Chondrocyte (in vitro differentiated cells): Measurements from ENCODE around the gene JAM3. TPM values are rescaled to one million over a fixed set of nuclear protein-coding genes. Genes with fewer than 3 reads are reported as not detected.

Experiments used
- DNase-seq: peaks from one replicate; pipeline ENCODE4 v3.0.0; 2021; ENCODE audit warnings: mixed read lengths, low spot score
- H3K27ac Mint-ChIP-seq: one replicate; pipeline ENCODE4 v1.8.0; 2021; ENCODE audit warnings: mild to moderate bottlenecking, moderate library complexity, mixed read lengths; ENCODE audit not compliant: unreplicated experiment
- H3K27me3 Mint-ChIP-seq: 2 replicates; pipeline ENCODE4 v1.8.0; 2021; ENCODE audit warnings: low read depth, mixed read lengths
- H3K36me3 Mint-ChIP-seq: 2 replicates; pipeline ENCODE4 v1.8.0; 2021; ENCODE audit warnings: low read depth, mixed read lengths
- H3K4me1 Mint-ChIP-seq: 2 replicates; pipeline ENCODE4 v1.8.0; 2021; ENCODE audit warnings: low read depth, mild to moderate bottlenecking, mixed read lengths
- H3K4me3 Mint-ChIP-seq: one replicate; pipeline ENCODE4 v1.8.0; 2021; ENCODE audit warnings: mild to moderate bottlenecking, moderate library complexity, mixed read lengths; ENCODE audit not compliant: unreplicated experiment
- H3K9me3 Mint-ChIP-seq: 2 replicates; pipeline ENCODE4 v1.8.0; 2021; ENCODE audit warnings: low read depth, mixed read lengths
- CTCF ChIP-seq: fragments of 200-600 bp; sonication (generic); IDR thresholded peaks from 2 replicates; pipeline ENCODE4 v1.5.0; 2021; ENCODE audit warnings: antibody characterized with exemption, mild to moderate bottlenecking, moderate library complexity
- total RNA-seq: library from RNA; stranded (reverse); gene quantifications from 3 replicates; pipeline ENCODE4 v1.2.1, GENCODE V29; 2021

The JAM3 gene
- total RNA-seq, 1 donor from 2014 or later, result 105 TPM

DNA sequence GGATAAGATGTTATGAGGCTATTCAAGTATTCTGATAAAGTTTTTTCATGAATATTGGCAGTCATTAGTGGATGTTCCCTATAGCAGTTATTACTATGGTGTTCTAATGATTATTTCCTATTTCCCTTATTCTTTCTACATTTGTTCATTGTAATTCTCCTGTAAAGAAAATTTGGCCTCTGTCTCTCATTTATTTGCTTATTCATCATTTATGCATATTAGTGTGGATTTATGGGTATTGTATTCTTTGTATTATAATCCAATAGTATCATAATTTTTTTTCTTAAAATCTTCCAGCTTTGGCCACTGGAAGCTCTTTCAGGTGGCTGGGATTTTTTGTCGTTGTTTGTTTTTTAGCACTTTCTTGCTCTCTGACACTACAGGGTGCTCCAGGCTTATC is 47.3 kb downstream of the JAM3 start:
- H3K36me3 Mint-ChIP-seq, result peaks cover 1% of the 10 kb centered on the region
- DNase-seq, result no peak
- no peak overlapping the region for H3K4me3 Mint-ChIP-seq
- no peak for TF ChIP-seq CTCF
- no peaks in the 10 kb centered on the region for H3K27me3 Mint-ChIP-seq
- peaks cover 43% of the 10 kb centered on the region for H3K4me1 Mint-ChIP-seq
- no peak overlapping the region for H3K27ac Mint-ChIP-seq
- H3K9me3 Mint-ChIP-seq, result no peaks in the 10 kb centered on the region

- Mint-ChIP-seq H3K9me3 (no peaks in the 10 kb centered on the region), H3K4me3 (no peak overlapping the region)
- TF ChIP-seq CTCF, result no peak
Observed at GRCh38 chr11:134118006-134118405, 49.1 kb downstream of the JAM3 start.

DNA sequence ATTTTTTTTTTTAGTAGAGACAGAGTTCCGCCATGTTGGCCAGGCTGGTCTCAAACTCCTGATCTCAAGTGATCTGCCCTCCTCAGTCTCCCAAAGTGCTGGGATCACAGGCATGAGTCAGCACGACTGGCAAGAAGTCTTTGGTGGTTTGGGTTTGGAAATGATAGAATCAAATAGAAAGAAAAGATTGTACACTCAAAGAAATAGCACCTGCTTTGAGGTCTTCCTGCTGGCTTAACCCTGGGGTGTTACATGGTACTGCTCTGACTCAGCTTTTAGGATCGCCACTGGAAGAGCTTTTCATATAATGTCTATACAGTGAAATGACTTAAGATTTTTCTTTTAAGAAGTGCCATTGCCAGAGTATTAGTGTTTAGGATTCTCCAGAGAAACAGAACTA is 50.2 kb downstream of the JAM3 start:
- no peaks in the 10 kb centered on the region for H3K27me3 Mint-ChIP-seq
- H3K4me1 Mint-ChIP-seq, result peaks cover 72% of the 10 kb centered on the region
- DNase-seq, result no peak
- no peaks in the 10 kb centered on the region for H3K36me3 Mint-ChIP-seq
- H3K4me3 Mint-ChIP-seq, result peak overlapping the region; percentile 34
- TF ChIP-seq CTCF, result no peak
- no peaks in the 10 kb centered on the region for H3K9me3 Mint-ChIP-seq
- H3K27ac Mint-ChIP-seq, result peak overlapping the region; percentile 99

More at GRCh38 chr11:134118006-134118405, 49.1 kb downstream of the JAM3 start:
- H3K27me3 Mint-ChIP-seq, result no peaks in the 10 kb centered on the region
- no peak for DNase-seq
- no peaks in the 10 kb centered on the region for H3K36me3 Mint-ChIP-seq
- peaks cover 61% of the 10 kb centered on the region for H3K4me1 Mint-ChIP-seq
- peak overlapping the region; percentile 99 for H3K27ac Mint-ChIP-seq

DNA sequence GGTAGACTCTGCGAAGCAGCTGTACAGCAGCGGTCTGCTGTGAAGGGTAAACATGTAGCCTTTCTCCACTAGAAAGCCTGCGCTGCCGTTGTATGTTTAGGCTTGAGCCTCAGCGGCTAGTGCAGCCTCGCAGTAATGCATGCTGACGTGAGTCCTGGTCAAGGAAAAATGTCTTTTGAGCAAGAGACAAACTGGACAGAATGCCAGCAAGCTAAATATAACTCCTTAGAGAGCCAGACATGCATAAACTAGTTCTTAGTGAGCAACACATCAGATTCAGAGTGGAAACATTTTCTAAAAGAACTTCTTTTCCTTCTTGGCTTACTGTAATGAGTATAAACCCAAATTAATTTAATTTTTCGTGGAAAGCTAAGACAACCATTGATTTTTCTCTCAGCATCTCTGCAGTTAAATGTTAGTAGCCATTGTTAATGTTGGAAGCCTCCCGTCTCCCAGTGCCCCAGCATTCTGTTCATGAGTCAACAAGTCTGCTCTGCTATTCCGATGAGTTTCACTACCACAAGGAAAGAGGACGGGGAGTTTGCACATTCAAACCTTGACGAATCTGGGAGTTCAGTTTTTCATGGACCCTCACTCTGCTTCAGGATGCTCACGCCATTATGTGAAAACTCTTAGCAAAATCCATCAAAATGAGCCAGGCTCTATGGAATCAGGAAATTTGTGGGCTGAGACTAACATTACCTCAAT is 51.4 kb downstream of the JAM3 start:
- no peaks in the 10 kb centered on the region for H3K9me3 Mint-ChIP-seq
- peaks cover 77% of the 10 kb centered on the region for H3K4me1 Mint-ChIP-seq
- DNase-seq, result no peak
- H3K27ac Mint-ChIP-seq, result peak overlapping the region; percentile 99
- no peak for TF ChIP-seq CTCF
- H3K36me3 Mint-ChIP-seq, result no peaks in the 10 kb centered on the region
- peak overlapping the region; percentile 34 for H3K4me3 Mint-ChIP-seq
- H3K27me3 Mint-ChIP-seq, result no peaks in the 10 kb centered on the region

DNA sequence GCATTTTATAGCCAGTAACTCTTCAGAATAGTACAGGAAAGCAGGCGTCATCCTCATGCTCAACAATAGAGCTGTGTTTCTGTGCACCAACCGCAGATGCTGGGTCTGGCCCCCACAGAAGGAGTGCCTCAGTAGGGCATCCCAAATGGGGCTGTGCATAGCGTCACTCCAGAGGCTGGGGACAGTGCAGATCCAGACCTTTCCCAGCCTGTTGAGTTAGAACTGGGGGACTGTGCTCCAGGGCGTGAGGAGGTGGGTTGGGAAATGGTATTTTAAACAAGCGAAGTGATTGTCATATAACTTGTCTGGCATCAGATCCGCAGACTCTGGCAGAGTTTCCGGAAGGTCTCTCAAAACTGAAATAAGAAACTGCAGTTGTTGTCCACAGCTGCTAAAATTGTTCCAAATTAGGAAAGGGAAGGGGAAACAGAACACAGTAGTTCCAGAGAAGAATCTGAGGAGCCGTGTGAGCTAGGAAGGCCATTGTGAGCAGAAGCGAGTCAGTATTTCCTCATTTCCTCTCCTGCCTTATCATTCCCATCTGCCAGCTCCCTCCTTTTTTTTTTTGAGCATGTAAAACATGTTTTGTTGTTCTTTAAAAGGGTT is 52.2 kb downstream of the JAM3 start:
- Mint-ChIP-seq H3K4me1 (peaks cover 84% of the 10 kb centered on the region), H3K4me3 (peak overlapping the region; percentile 68)

More for the DNA sequence above, 52.2 kb downstream of the JAM3 start:
- DNase-seq, result no peak
- no peaks in the 10 kb centered on the region for H3K9me3 Mint-ChIP-seq
- H3K27ac Mint-ChIP-seq, result peak overlapping the region; percentile 99
- H3K27me3 Mint-ChIP-seq, result no peaks in the 10 kb centered on the region
- H3K36me3 Mint-ChIP-seq, result no peaks in the 10 kb centered on the region
- TF ChIP-seq CTCF, result no peak
